Gastroesophageal sphincter (tissue), 4 donors: ENCODE data around the gene PLOD1. TPM values are rescaled to one million over a fixed set of nuclear protein-coding genes. Genes with fewer than 3 reads are reported as not detected.

Experiments
- ATAC-seq: fragments of 150-250 bp; one replicate; pipeline ENCODE4 v1.9.1; 2016; ENCODE audit warnings: mild to moderate bottlenecking, moderate library complexity
- H3K27ac ChIP-seq, 4 donors: fragments of 200-600 bp; sonication (generic) in 3 of 4; 1 replicate in 3 of 4; 2 replicates in 1 of 4; pipeline ENCODE4 v1.5.1; 2016 to 2019
- H3K27me3 ChIP-seq: fragments of 200-600 bp; sonication (generic); one replicate; pipeline ENCODE4 v1.5.1; 2019
- H3K36me3 ChIP-seq, 2 donors: fragments of 200-600 bp; sonication (generic); one replicate each; pipeline ENCODE4 v1.5.1; 2019; ENCODE audit warnings: control low read depth in 1 of 2
- H3K4me1 ChIP-seq, 3 donors: fragments of 200-600 bp; sonication (generic); 1 replicate in 2 of 3; 2 replicates in 1 of 3; pipeline ENCODE4 v1.5.1; 2016 to 2019; ENCODE audit warnings: control low read depth in 2 of 3
- H3K4me3 ChIP-seq, 2 donors: fragments of 200-600 bp; sonication (generic); one replicate each; pipeline ENCODE4 v1.5.1; 2019; ENCODE audit warnings: mild to moderate bottlenecking in 1 of 2, moderate library complexity in 1 of 2
- H3K9me3 ChIP-seq, 3 donors: fragments of 200-600 bp; sonication (generic); one replicate each; pipeline ENCODE4 v1.5.1; 2017 to 2019; ENCODE audit warnings: control low read depth in 2 of 3
- CTCF ChIP-seq, 4 experiments: fragments of 200-600 bp in 2 of 4; fragments of 450-650 bp in 2 of 4; sonication (generic) in 1 of 4; IDR thresholded peaks; one replicate each; pipeline ENCODE4 v1.5.1; 2017 to 2019; ENCODE audit warnings: antibody characterized with exemption in 4 of 4, mild to moderate bottlenecking in 2 of 4, moderate library complexity in 2 of 4
- EP300 ChIP-seq: sonication (generic); formaldehyde crosslinking; IDR thresholded peaks from one replicate; pipeline ENCODE4 v1.6.1; 2017; ENCODE audit warnings: antibody characterized with exemption, mild to moderate bottlenecking
- POLR2A ChIP-seq, 2 donors: fragments of 450-650 bp; IDR thresholded peaks; one replicate each; pipeline ENCODE4 v1.6.1; 2017; ENCODE audit warnings: antibody characterized with exemption in 2 of 2, mild to moderate bottlenecking in 2 of 2, moderate library complexity in 1 of 2
- POLR2AphosphoS5 ChIP-seq: sonication (generic); formaldehyde crosslinking; IDR thresholded peaks from one replicate; pipeline ENCODE4 v1.6.1; 2017; ENCODE audit warnings: antibody characterized with exemption
- WGBS, 2 donors: methylation state at CpG; one replicate each; pipeline ENCODE4 v1.1.5; 2018; ENCODE audit warnings: low coverage in 1 of 2; 5-methylcytosine and 5-hydroxymethylcytosine counted together
- total RNA-seq, 4 donors: library from RNA; depleted of rRNA; stranded (reverse); fragments of >200 nt; gene quantifications; one replicate each; pipeline ENCODE4 v1.1.0, GENCODE V29; 2016

PLOD1 gene
- total RNA-seq, 4 donors from 2014 or later, result 66.5 to 125 (median 70.1) TPM

GRCh38 chr1:11990303-11991032, 56.0 kb downstream of the PLOD1 start:
- TF ChIP-seq POLR2A (IDR thresholded peaks at IDR 0.05) (no peak), CTCF (IDR thresholded peaks at IDR 0.05) (no peak), POLR2AphosphoS5 (peak; percentile 68), EP300 (no peak)
- Histone ChIP-seq H3K27ac (peak overlapping the region; percentile 89 to 96 (median 92)), H3K9me3 (no peaks in the 10 kb centered on the region), H3K36me3 (peaks cover 0 to 95% of the 10 kb centered on the region in 2 donors), H3K4me3 (no peak overlapping the region), H3K27me3 (no peaks in the 10 kb centered on the region), H3K4me1 (peaks cover 4 to 71% (median 12%) of the 10 kb centered on the region in 3 donors)
- 34 to 44% methylated on average over 4 to 5 of the region's 10 CpGs for WGBS, 2 donors
- peak; percentile 94 for ATAC-seq

- Histone ChIP-seq H3K4me1 (peaks cover 4 to 55% (median 6%) of the 10 kb centered on the region in 3 donors), H3K36me3 (peaks cover 0 to 96% of the 10 kb centered on the region in 2 donors), H3K4me3 (no peak overlapping the region), H3K27me3 (no peaks in the 10 kb centered on the region), H3K27ac (peak overlapping the region in 3 of 4 donors; percentile 79 to 94 (median 91)), H3K9me3 (no peaks in the 10 kb centered on the region)
- ATAC-seq, result no peak
- TF ChIP-seq POLR2A (IDR thresholded peaks at IDR 0.05) (no peak), POLR2AphosphoS5 (no peak), CTCF (IDR thresholded peaks at IDR 0.05) (no peak)
- 74 to 86% methylated on average over 5 to 14 of the region's 16 CpGs for WGBS, 2 donors
Observed at GRCh38 chr1:11991969-11992676, 57.6 kb downstream of the PLOD1 start.

GRCh38 chr1:11997081-11997850, 62.7 kb downstream of the PLOD1 start:
- WGBS, 2 donors, result 80 to 88% methylated on average over 3 to 5 of the region's 5 CpGs

GRCh38 chr1:11998636-11999035, 64.1 kb downstream of the PLOD1 start:
- no peaks in the 10 kb centered on the region for H3K27me3 ChIP-seq
- H3K4me3 ChIP-seq, result no peak overlapping the region
- H3K27ac ChIP-seq, result no peak overlapping the region
- H3K4me1 ChIP-seq, result no peaks in the 10 kb centered on the region
- no peaks in the 10 kb centered on the region for H3K9me3 ChIP-seq
- H3K36me3 ChIP-seq, result peaks cover 3 to 100% of the 10 kb centered on the region in 2 donors
- no peak for ATAC-seq
- no peak for TF ChIP-seq POLR2A (IDR thresholded peaks at IDR 0.05)
- no peak for TF ChIP-seq POLR2AphosphoS5
- no peak for TF ChIP-seq CTCF (IDR thresholded peaks at IDR 0.05)
- no peak for TF ChIP-seq EP300
- WGBS, 2 donors, result 100% methylated on average over 1 to 2 of the region's 5 CpGs

More at GRCh38 chr1:11997081-11997850, 62.7 kb downstream of the PLOD1 start:
- H3K36me3 ChIP-seq, result peaks cover 3 to 100% of the 10 kb centered on the region in 2 donors
- H3K9me3 ChIP-seq, result no peaks in the 10 kb centered on the region
- no peak for TF ChIP-seq POLR2AphosphoS5
- no peak for TF ChIP-seq POLR2A (IDR thresholded peaks at IDR 0.05)
- TF ChIP-seq EP300, result no peak
- no peak for TF ChIP-seq CTCF (IDR thresholded peaks at IDR 0.05)
- H3K4me3 ChIP-seq, result no peak overlapping the region
- no peak for ATAC-seq
- H3K27me3 ChIP-seq, result no peaks in the 10 kb centered on the region
- H3K4me1 ChIP-seq, result peaks cover 0 to 6% (median 0%) of the 10 kb centered on the region in 3 donors
- peak overlapping the region in 2 of 4 donors; percentile 29 to 43 for H3K27ac ChIP-seq
